HEK293 (cell line): Measurements from ENCODE around the gene PTK7.

Source experiments
- GLIS1 ChIP-seq: fragments of 450-650 bp; formaldehyde crosslinking; IDR thresholded peaks from 2 replicates; pipeline ENCODE4 v1.5.1; 2016; ENCODE audit warnings: missing biosample characterization, missing genetic modification characterization
- GLIS2 ChIP-seq: fragments of 450-650 bp; formaldehyde crosslinking; IDR thresholded peaks from 2 replicates; pipeline ENCODE4 v1.5.1; 2016; ENCODE audit warnings: missing biosample characterization, missing genetic modification characterization
- KLF10 ChIP-seq: fragments of 450-650 bp; IDR thresholded peaks from 2 replicates; pipeline ENCODE4 v1.5.1; 2018; ENCODE audit warnings: missing biosample characterization, mild to moderate bottlenecking, missing genetic modification characterization
- KLF7 ChIP-seq: fragments of 450-650 bp; formaldehyde crosslinking; IDR thresholded peaks from 2 replicates; pipeline ENCODE4 v1.5.1; 2016; ENCODE audit warnings: missing biosample characterization, missing genetic modification characterization, borderline replicate concordance
- MZF1 ChIP-seq: fragments of 450-650 bp; formaldehyde crosslinking; IDR thresholded peaks from 2 replicates; pipeline ENCODE4 v1.5.1; 2017; ENCODE audit warnings: missing biosample characterization, missing genetic modification characterization, borderline replicate concordance
- RBAK ChIP-seq: fragments of 450-650 bp; formaldehyde crosslinking; IDR thresholded peaks from 2 replicates; pipeline ENCODE4 v1.5.1; 2016; ENCODE audit warnings: missing biosample characterization, missing genetic modification characterization
- SP2 ChIP-seq: fragments of 450-650 bp; formaldehyde crosslinking; IDR thresholded peaks from 2 replicates; pipeline ENCODE4 v1.5.1; 2016; ENCODE audit warnings: missing biosample characterization, missing genetic modification characterization
- SP7 ChIP-seq: fragments of 450-650 bp; formaldehyde crosslinking; IDR thresholded peaks from 2 replicates; pipeline ENCODE4 v1.5.1; 2016; ENCODE audit warnings: missing biosample characterization, missing genetic modification characterization
- TCF7L2 ChIP-seq: IDR thresholded peaks from 2 replicates; pipeline ENCODE4 v1.6.1; 2011; ENCODE audit warnings: low read depth, mild to moderate bottlenecking, inconsistent platforms, low read length, moderate library complexity, borderline replicate concordance
- TRIM28 ChIP-seq: IDR thresholded peaks from 2 replicates; pipeline ENCODE4 v1.6.1; 2011; ENCODE audit warnings: low read length, control low read depth, borderline replicate concordance
- WT1 ChIP-seq: fragments of 450-650 bp; formaldehyde crosslinking; IDR thresholded peaks from 2 replicates; pipeline ENCODE4 v1.5.1; 2016; ENCODE audit warnings: missing biosample characterization, missing genetic modification characterization
- ZBTB1 ChIP-seq: fragments of 450-650 bp; formaldehyde crosslinking; IDR thresholded peaks from 2 replicates; pipeline ENCODE4 v1.5.1; 2016; ENCODE audit warnings: missing biosample characterization, missing genetic modification characterization
- ZBTB20 ChIP-seq: fragments of 450-650 bp; formaldehyde crosslinking; IDR thresholded peaks from 2 replicates; pipeline ENCODE4 v1.5.1; 2016; ENCODE audit warnings: missing biosample characterization, missing genetic modification characterization
- ZNF121 ChIP-seq: fragments of 450-650 bp; formaldehyde crosslinking; IDR thresholded peaks from 2 replicates; pipeline ENCODE4 v1.5.1; 2016; ENCODE audit warnings: missing biosample characterization, missing genetic modification characterization
- ZNF16 ChIP-seq: fragments of 450-650 bp; formaldehyde crosslinking; IDR thresholded peaks from 2 replicates; pipeline ENCODE4 v1.5.1; 2016; ENCODE audit warnings: low read depth, missing biosample characterization, missing genetic modification characterization
- ZNF184 ChIP-seq: fragments of 450-650 bp; IDR thresholded peaks from 2 replicates; pipeline ENCODE4 v1.5.1; 2018; ENCODE audit warnings: missing biosample characterization, mild to moderate bottlenecking, missing genetic modification characterization
- ZNF202 ChIP-seq: fragments of 450-650 bp; formaldehyde crosslinking; IDR thresholded peaks from 2 replicates; pipeline ENCODE4 v1.5.1; 2016; ENCODE audit warnings: missing biosample characterization, missing genetic modification characterization, borderline replicate concordance
- ZNF266 ChIP-seq: fragments of 450-650 bp; formaldehyde crosslinking; IDR thresholded peaks from 2 replicates; pipeline ENCODE4 v1.5.1; 2016; ENCODE audit warnings: missing biosample characterization, missing genetic modification characterization, low read depth
- ZNF274 ChIP-seq, 2 experiments: fragments of 200-500 bp in 1 of 2; fragments of 450-650 bp in 1 of 2; sonication (Bioruptor generic) in 1 of 2; formaldehyde crosslinking in 1 of 2; IDR thresholded peaks; 2 replicates each; pipeline versions ENCODE4 v1.5.1 to v1.6.1; 2014 to 2016; ENCODE audit warnings: borderline replicate concordance in 1 of 2, inconsistent platforms in 1 of 2, low read length in 1 of 2, missing biosample characterization in 1 of 2, missing genetic modification characterization in 1 of 2
- ZNF335 ChIP-seq: fragments of 450-650 bp; formaldehyde crosslinking; conservative IDR thresholded peaks from 2 replicates; pipeline ENCODE4 v1.5.1; 2016; ENCODE audit warnings: missing biosample characterization, missing genetic modification characterization
- ZNF37A ChIP-seq: fragments of 450-650 bp; IDR thresholded peaks from 2 replicates; pipeline ENCODE4 v1.5.1; 2018; ENCODE audit warnings: missing biosample characterization, missing genetic modification characterization
- ZNF510 ChIP-seq: fragments of 450-650 bp; formaldehyde crosslinking; IDR thresholded peaks from 2 replicates; pipeline ENCODE4 v1.5.1; 2018; ENCODE audit warnings: mild to moderate bottlenecking, missing genetic modification characterization, missing biosample characterization; ENCODE audit not compliant: insufficient replicate concordance
- ZNF548 ChIP-seq: fragments of 450-650 bp; formaldehyde crosslinking; IDR thresholded peaks from 2 replicates; pipeline ENCODE4 v1.5.1; 2016; ENCODE audit warnings: missing biosample characterization, missing genetic modification characterization
- ZNF610 ChIP-seq: fragments of 450-650 bp; formaldehyde crosslinking; IDR thresholded peaks from 2 replicates; pipeline ENCODE4 v1.5.1; 2016; ENCODE audit warnings: missing biosample characterization, missing genetic modification characterization, borderline replicate concordance
- ZNF623 ChIP-seq: fragments of 450-650 bp; formaldehyde crosslinking; IDR thresholded peaks from 2 replicates; pipeline ENCODE4 v1.5.1; 2016; ENCODE audit warnings: missing biosample characterization, missing genetic modification characterization
- ZNF664 ChIP-seq: fragments of 450-650 bp; formaldehyde crosslinking; IDR thresholded peaks from 2 replicates; pipeline ENCODE4 v1.5.1; 2016; ENCODE audit warnings: missing biosample characterization, missing genetic modification characterization
- ZNF707 ChIP-seq: fragments of 450-650 bp; formaldehyde crosslinking; IDR thresholded peaks from 2 replicates; pipeline ENCODE4 v1.5.1; 2016; ENCODE audit warnings: missing biosample characterization, missing genetic modification characterization
- ZNF76 ChIP-seq: fragments of 450-650 bp; formaldehyde crosslinking; IDR thresholded peaks from 2 replicates; pipeline ENCODE4; 2016; ENCODE audit warnings: low read depth, missing biosample characterization, missing genetic modification characterization, borderline replicate concordance
- ZNF777 ChIP-seq: fragments of 450-650 bp; formaldehyde crosslinking; IDR thresholded peaks from 2 replicates; pipeline ENCODE4 v1.5.1; 2017; ENCODE audit warnings: missing biosample characterization, missing genetic modification characterization, borderline replicate concordance
- ZXDB ChIP-seq: fragments of 450-650 bp; formaldehyde crosslinking; IDR thresholded peaks from 2 replicates; pipeline ENCODE4 v1.5.1; 2016; ENCODE audit warnings: missing biosample characterization, missing genetic modification characterization
- TF ChIP-seq, protein P1 (sequence below): fragments of 450-650 bp; formaldehyde crosslinking; IDR thresholded peaks from 2 replicates; pipeline ENCODE4 v1.5.1; 2016; ENCODE audit warnings: missing biosample characterization, missing genetic modification characterization
- TF ChIP-seq, protein P2 (sequence below): sonication (generic); formaldehyde crosslinking; IDR thresholded peaks from 2 replicates; pipeline ENCODE4 v1.8.1; 2022; ENCODE audit warnings: mild to moderate bottlenecking, moderate library complexity, missing genetic modification reagents
- TF ChIP-seq, protein P3 (sequence below): fragments of 450-650 bp; formaldehyde crosslinking; IDR thresholded peaks from 2 replicates; pipeline ENCODE4 v1.5.1; 2016; ENCODE audit warnings: missing biosample characterization, missing genetic modification characterization
- TF ChIP-seq, protein P4 (sequence below): fragments of 450-650 bp; formaldehyde crosslinking; IDR thresholded peaks from 2 replicates; pipeline ENCODE4 v1.5.1; 2016; ENCODE audit warnings: missing biosample characterization, missing genetic modification characterization
- TF ChIP-seq, protein P5 (sequence below): fragments of 450-650 bp; formaldehyde crosslinking; optimal IDR thresholded peaks from 2 replicates; pipeline ENCODE3; 2016; ENCODE audit warnings: missing biosample characterization, mild to moderate bottlenecking, missing genetic modification characterization

The PTK7 gene

DNA sequence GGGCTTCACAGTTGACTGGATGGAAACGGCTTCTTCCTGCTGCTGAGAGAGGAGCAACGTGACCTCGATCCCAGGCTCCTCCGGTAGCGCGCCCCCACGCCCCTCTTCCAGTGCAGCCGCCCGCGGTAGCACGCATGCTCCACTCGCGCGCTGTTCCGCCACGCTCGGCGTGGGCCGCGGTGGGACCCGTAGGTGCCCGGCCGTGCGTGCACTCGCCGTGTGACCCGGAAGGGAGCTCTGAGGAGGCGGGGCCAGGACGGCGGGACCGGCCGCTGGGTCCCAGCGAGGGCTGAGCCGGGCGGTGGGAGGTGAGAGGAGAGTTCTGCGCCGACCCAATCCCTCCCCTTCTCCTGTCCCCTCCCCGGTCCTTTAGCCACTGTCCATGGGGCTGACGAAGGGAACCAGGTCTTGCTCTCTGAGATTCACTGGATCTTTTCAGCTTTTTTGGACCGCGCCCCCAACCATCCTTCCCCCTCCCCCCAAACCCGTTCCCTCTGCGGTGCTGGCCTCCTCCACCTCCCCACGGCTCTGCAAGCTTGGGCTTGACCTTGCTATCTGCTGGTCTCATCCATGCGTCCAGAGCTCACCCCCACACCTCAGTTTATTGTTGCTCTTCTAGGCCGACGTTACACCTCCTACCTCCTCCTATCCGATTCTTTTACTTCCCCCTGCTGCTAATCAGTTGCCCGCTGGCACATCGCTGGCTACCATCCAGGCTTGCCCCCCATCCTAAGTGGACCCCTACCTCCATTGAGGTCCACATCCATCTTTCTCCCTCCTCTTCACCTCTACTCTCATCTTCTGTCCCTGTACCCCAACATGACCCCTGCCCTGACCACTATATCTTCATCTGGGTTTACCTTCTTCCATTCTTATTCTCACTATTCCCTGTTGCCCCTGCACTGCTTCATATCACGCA, 106.1 kb downstream of the PTK7 start, which contains the start of gene CUL9 (continued):
- TF ChIP-seq, protein P1, sequence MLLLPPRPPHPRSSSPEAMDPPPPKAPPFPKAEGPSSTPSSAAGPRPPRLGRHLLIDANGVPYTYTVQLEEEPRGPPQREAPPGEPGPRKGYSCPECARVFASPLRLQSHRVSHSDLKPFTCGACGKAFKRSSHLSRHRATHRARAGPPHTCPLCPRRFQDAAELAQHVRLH: no peak
- TF ChIP-seq ZXDB (peak; percentile 86), SP7 (tag by site-specific recombination) (peak; percentile 46; the same call in 1 of the 2 replicates), ZNF121 (tag by site-specific recombination) (no peak), GLIS1 (tag by site-specific recombination) (peak; percentile 43; the same call in 1 of the 2 replicates), TRIM28 (no peak), ZNF610 (tag by site-specific recombination) (0 out of 2 replicates have a peak, but pooled peaks have one; percentile 24), ZNF76 (tag by site-specific recombination) (peak; percentile 73), ZBTB20 (peak; percentile 68; the same call in 1 of the 2 replicates), ZNF707 (tag by site-specific recombination) (no peak), KLF10 (tag by site-specific recombination) (0 out of 2 replicates have a peak, but pooled peaks have one; percentile 4), KLF7 (no peak), ZNF548 (tag by site-specific recombination) (no peak), ZNF16 (tag by site-specific recombination) (no peak), ZNF266 (tag by site-specific recombination) (no peak), TCF7L2 (no peak), GLIS2 (tag by site-specific recombination) (peak; percentile 50), ZNF510 (tag by site-specific recombination) (no peak), ZNF274 (IDR thresholded peaks at IDR 0.05; ENCODE audit: low read length) (no peak), ZNF274 (tag by site-specific recombination; IDR thresholded peaks at IDR 0.05; ENCODE audit: borderline replicate concordance) (no peak), ZBTB1 (tag by site-specific recombination) (no peak), ZNF184 (tag by site-specific recombination) (no peak), ZNF777 (tag by site-specific recombination) (no peak; the same call in 1 of the 2 replicates), RBAK (tag by site-specific recombination) (no peak), ZNF623 (tag by site-specific recombination) (no peak), ZNF37A (no peak), ZNF335 (peak; percentile 96), ZNF664 (tag by site-specific recombination) (no peak), SP2 (tag by site-specific recombination) (peak; percentile 88), ZNF202 (no peak), WT1 (tag by site-specific recombination) (0 out of 2 replicates have a peak, but pooled peaks have one; percentile 7), MZF1 (tag by site-specific recombination) (no peak)
- TF ChIP-seq, protein P2, sequence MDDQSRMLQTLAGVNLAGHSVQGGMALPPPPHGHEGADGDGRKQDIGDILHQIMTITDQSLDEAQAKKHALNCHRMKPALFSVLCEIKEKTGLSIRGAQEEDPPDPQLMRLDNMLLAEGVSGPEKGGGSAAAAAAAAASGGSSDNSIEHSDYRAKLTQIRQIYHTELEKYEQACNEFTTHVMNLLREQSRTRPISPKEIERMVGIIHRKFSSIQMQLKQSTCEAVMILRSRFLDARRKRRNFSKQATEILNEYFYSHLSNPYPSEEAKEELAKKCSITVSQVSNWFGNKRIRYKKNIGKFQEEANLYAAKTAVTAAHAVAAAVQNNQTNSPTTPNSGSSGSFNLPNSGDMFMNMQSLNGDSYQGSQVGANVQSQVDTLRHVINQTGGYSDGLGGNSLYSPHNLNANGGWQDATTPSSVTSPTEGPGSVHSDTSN (CRISPR knock-in tag): peak; percentile 75; the same call in 1 of the 2 replicates
- TF ChIP-seq, protein P3, sequence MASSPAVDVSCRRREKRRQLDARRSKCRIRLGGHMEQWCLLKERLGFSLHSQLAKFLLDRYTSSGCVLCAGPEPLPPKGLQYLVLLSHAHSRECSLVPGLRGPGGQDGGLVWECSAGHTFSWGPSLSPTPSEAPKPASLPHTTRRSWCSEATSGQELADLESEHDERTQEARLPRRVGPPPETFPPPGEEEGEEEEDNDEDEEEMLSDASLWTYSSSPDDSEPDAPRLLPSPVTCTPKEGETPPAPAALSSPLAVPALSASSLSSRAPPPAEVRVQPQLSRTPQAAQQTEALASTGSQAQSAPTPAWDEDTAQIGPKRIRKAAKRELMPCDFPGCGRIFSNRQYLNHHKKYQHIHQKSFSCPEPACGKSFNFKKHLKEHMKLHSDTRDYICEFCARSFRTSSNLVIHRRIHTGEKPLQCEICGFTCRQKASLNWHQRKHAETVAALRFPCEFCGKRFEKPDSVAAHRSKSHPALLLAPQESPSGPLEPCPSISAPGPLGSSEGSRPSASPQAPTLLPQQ (tag by site-specific recombination): peak; percentile 99
- TF ChIP-seq, protein P4, sequence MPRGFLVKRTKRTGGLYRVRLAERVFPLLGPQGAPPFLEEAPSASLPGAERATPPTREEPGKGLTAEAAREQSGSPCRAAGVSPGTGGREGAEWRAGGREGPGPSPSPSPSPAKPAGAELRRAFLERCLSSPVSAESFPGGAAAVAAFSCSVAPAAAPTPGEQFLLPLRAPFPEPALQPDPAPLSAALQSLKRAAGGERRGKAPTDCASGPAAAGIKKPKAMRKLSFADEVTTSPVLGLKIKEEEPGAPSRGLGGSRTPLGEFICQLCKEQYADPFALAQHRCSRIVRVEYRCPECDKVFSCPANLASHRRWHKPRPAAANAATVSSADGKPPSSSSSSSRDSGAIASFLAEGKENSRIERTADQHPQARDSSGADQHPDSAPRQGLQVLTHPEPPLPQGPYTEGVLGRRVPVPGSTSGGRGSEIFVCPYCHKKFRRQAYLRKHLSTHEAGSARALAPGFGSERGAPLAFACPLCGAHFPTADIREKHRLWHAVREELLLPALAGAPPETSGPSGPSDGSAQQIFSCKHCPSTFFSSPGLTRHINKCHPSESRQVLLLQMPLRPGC: no peak
- TF ChIP-seq, protein P5, sequence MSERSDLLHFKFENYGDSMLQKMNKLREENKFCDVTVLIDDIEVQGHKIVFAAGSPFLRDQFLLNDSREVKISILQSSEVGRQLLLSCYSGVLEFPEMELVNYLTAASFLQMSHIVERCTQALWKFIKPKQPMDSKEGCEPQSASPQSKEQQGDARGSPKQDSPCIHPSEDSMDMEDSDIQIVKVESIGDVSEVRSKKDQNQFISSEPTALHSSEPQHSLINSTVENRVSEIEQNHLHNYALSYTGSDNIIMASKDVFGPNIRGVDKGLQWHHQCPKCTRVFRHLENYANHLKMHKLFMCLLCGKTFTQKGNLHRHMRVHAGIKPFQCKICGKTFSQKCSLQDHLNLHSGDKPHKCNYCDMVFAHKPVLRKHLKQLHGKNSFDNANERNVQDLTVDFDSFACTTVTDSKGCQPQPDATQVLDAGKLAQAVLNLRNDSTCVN: peak; percentile 98
